ENCODE data around the gene DNAJC8. TPM values are rescaled to one million over a fixed set of nuclear protein-coding genes. Genes with fewer than 3 reads are reported as not detected.

Gene DNAJC8
- total RNA-seq, 1 donor from 2014 or later = 68.1 TPM

GRCh38 chr1:28199328-28200233 is 33.2 kb downstream of the DNAJC8 start:
- DNase-seq = peak; percentile 8

- DNase-seq = no peak
Observed at GRCh38 chr1:28197682-28198415, 35.0 kb downstream of the DNAJC8 start.

GRCh38 chr1:28196330-28196729 is 36.5 kb downstream of the DNAJC8 start:
- DNase-seq = no peak

- DNase-seq = no peak
Observed at GRCh38 chr1:28195780-28196179, 37.0 kb downstream of the DNAJC8 start.

GRCh38 chr1:28194326-28195035 is 38.3 kb downstream of the DNAJC8 start:
- DNase-seq = no peak

GRCh38 chr1:28193701-28194161 is 39.1 kb downstream of the DNAJC8 start:
- no peak for DNase-seq

- DNase-seq = peak; percentile 37
Observed at GRCh38 chr1:28190996-28191645, 41.7 kb downstream of the DNAJC8 start.

GRCh38 chr1:28190337-28190979 is 42.4 kb downstream of the DNAJC8 start:
- no peak for DNase-seq

- no peak for DNase-seq
Observed at GRCh38 chr1:28185071-28185470, 47.8 kb downstream of the DNAJC8 start.

- DNase-seq = no peak
Observed at GRCh38 chr1:28180306-28181305, 52.2 kb downstream of the DNAJC8 start.

GRCh38 chr1:28178690-28179485 is 53.9 kb downstream of the DNAJC8 start:
- no peak for DNase-seq

- no peak for DNase-seq
Observed at GRCh38 chr1:28176492-28177470, 56.0 kb downstream of the DNAJC8 start, which contains the start of gene PTAFR. TSS of gene PTAFR (minus strand) at chr1:28176690. CDS start at chr1:28151021, 25,669 bp downstream.

- DNase-seq = no peak
Observed at GRCh38 chr1:28175955-28176485, 56.8 kb downstream of the DNAJC8 start.

GRCh38 chr1:28173980-28174297 is 58.9 kb downstream of the DNAJC8 start:
- no peak for DNase-seq

- no peak for DNase-seq
Observed at GRCh38 chr1:28173151-28173979, 59.5 kb downstream of the DNAJC8 start.

GRCh38 chr1:28172713-28173150 is 60.1 kb downstream of the DNAJC8 start:
- DNase-seq = no peak

GRCh38 chr1:28171246-28171645 is 61.6 kb downstream of the DNAJC8 start:
- DNase-seq = no peak

Data from dermis blood vessel endothelial cell (primary cell).